WTC11 (cell line): ENCODE results near the gene OPCML.

Source experiments
- ATF1 ChIP-seq: sonication (generic); formaldehyde crosslinking; IDR thresholded peaks from 2 replicates; pipeline ENCODE4 v1.8.1; 2023; ENCODE audit warnings: mild to moderate bottlenecking, moderate library complexity, missing genetic modification reagents
- CREM ChIP-seq: sonication (generic); formaldehyde crosslinking; IDR thresholded peaks from 2 replicates; pipeline ENCODE4 v1.8.1; 2022; ENCODE audit warnings: mild to moderate bottlenecking, missing genetic modification reagents, moderate library complexity
- SMAD3 ChIP-seq: sonication (generic); formaldehyde crosslinking; IDR thresholded peaks from 2 replicates; pipeline ENCODE4 v1.8.0; 2022; ENCODE audit warnings: missing genetic modification reagents, mild to moderate bottlenecking, borderline replicate concordance
- ZNF263 ChIP-seq: sonication (generic); formaldehyde crosslinking; IDR thresholded peaks from 2 replicates; pipeline ENCODE4 v1.8.1; 2022; ENCODE audit warnings: low read depth, mild to moderate bottlenecking, moderate library complexity, missing genetic modification reagents
- ZNF416 ChIP-seq: fragments of 250-450 bp; sonication (Bioruptor Pico); IDR thresholded peaks from 2 replicates; pipeline ENCODE4 v1.9.0; 2021; ENCODE audit warnings: mild to moderate bottlenecking, inconsistent platforms
- TF ChIP-seq, protein P1 (sequence below): sonication (generic); formaldehyde crosslinking; IDR thresholded peaks from 2 replicates; pipeline ENCODE4 v1.8.1; 2023; ENCODE audit warnings: mild to moderate bottlenecking, missing genetic modification reagents, moderate library complexity

DNA sequence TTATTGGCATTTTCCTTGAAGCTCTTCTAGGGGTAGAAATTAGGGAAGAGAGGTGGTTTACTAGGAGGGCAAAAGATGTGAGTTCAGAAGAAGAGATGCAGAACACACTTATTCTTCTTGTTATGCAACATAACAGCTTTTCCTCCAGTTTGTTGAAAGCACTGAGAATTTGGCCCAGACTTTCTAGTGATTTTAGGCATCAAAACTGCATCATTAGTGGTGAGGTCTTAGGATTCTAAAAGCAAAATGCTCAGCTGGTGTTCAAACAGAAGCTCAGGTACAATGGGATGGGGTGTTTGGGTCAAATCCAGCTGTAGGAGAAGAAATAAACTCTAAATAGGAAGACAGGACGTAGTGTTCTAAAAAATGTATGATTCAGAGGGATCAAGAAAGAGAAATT, 221.1 kb downstream of the OPCML start:
- TF ChIP-seq ZNF263 (CRISPR knock-in tag) (no peak), CREM (CRISPR knock-in tag) (no peak), ZNF416 (CRISPR knock-in tag) (no peak), ATF1 (CRISPR knock-in tag) (no peak), SMAD3 (no peak)
- TF ChIP-seq, protein P1, sequence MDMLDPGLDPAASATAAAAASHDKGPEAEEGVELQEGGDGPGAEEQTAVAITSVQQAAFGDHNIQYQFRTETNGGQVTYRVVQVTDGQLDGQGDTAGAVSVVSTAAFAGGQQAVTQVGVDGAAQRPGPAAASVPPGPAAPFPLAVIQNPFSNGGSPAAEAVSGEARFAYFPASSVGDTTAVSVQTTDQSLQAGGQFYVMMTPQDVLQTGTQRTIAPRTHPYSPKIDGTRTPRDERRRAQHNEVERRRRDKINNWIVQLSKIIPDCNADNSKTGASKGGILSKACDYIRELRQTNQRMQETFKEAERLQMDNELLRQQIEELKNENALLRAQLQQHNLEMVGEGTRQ (CRISPR knock-in tag), result no peak
